Panc1 (cell line): ENCODE results near the gene SNCB. TPM values are rescaled to one million over a fixed set of nuclear protein-coding genes. Genes with fewer than 3 reads are reported as not detected.

Experiments
- ATAC-seq: fragments of 200-7000 bp; cut with Tn5 transposase; 2 replicates; pipeline ENCODE4 v1.9.1; 2020; ENCODE audit warnings: mild to moderate bottlenecking, moderate library complexity
- BruUV-seq: library from RNA; stranded (reverse); fragments of 400-500 nt; replicated peaks from 2 replicates; lab custom pipeline; 2021; lab: Mats Ljungman, UMichigan
- CTCF ChIA-PET: fragments of 300-600 bp; sonication (Branson Sonifier 250); formaldehyde crosslinking; loops from one replicate; lab custom pipeline; 2022; ENCODE audit warnings: antibody characterized with exemption; lab: Charles Lee
- POLR2A ChIA-PET: fragments of 300-600 bp; sonication (Branson Sonifier 250); formaldehyde crosslinking; loops from one replicate; lab custom pipeline; 2022; ENCODE audit warnings: antibody characterized with exemption; lab: Charles Lee
- DNase-seq: peaks from one replicate; pipeline ENCODE4 v3.0.0-alpha.2; 2010; ENCODE audit warnings: low read depth, low spot score
- H3K27ac ChIP-seq: 2 replicates; pipeline ENCODE4 v1.5.1; 2011; ENCODE audit warnings: mild to moderate bottlenecking, low read length, inconsistent platforms
- H3K27me3 ChIP-seq: fragments of 200-500 bp; sonication (Bioruptor generic); 2 replicates; pipeline ENCODE4 v1.6.0; 2014; ENCODE audit warnings: low read length, inconsistent platforms; ENCODE audit not compliant: control insufficient read depth, insufficient read depth
- H3K36me3 ChIP-seq: fragments of 200-500 bp; sonication (Bioruptor generic); 2 replicates; pipeline ENCODE4 v1.5.1; 2014; ENCODE audit warnings: inconsistent platforms, mild to moderate bottlenecking, low read length, moderate library complexity; ENCODE audit not compliant: control insufficient read depth, insufficient read depth
- H3K4me1 ChIP-seq: 2 replicates; pipeline ENCODE4 v1.5.1; 2011; ENCODE audit warnings: inconsistent platforms, mild to moderate bottlenecking, low read length, moderate library complexity; ENCODE audit not compliant: control insufficient read depth, insufficient read depth
- H3K4me3 ChIP-seq, 2 experiments: 2 replicates each; pipeline ENCODE4 v1.5.1; 2011 to 2012; ENCODE audit warnings: low read depth in 2 of 2, low read length in 2 of 2, mild to moderate bottlenecking in 2 of 2, inconsistent platforms in 1 of 2, moderate library complexity in 1 of 2
- H3K9me3 ChIP-seq: fragments of 200-500 bp; sonication (Bioruptor generic); 2 replicates; pipeline ENCODE4 v1.5.1; 2014; ENCODE audit warnings: low read depth, mild to moderate bottlenecking, inconsistent platforms, low read length, moderate library complexity; ENCODE audit not compliant: control insufficient read depth, insufficient read depth
- POLR2AphosphoS5 ChIP-seq: IDR thresholded peaks from 2 replicates; pipeline ENCODE4 v1.6.1; 2012; ENCODE audit warnings: mild to moderate bottlenecking, low read depth, low read length, moderate library complexity
- REST ChIP-seq, 2 experiments: IDR thresholded peaks; 2 replicates each; pipeline ENCODE4 v1.6.1; 2011 to 2012; ENCODE audit warnings: low read depth in 2 of 2, control low read depth in 1 of 2, low read length in 1 of 2, mild to moderate bottlenecking in 1 of 2, moderate library complexity in 1 of 2; ENCODE audit not compliant: insufficient read depth in 1 of 2
- SIN3A ChIP-seq: IDR thresholded peaks from 2 replicates; pipeline ENCODE4 v1.6.1; 2012; ENCODE audit warnings: low read depth, mild to moderate bottlenecking, low read length, moderate library complexity, borderline replicate concordance; ENCODE audit not compliant: insufficient read depth
- TCF7L2 ChIP-seq: IDR thresholded peaks from 2 replicates; pipeline ENCODE4 v1.6.1; 2011; ENCODE audit warnings: mild to moderate bottlenecking, low read depth, low read length, inconsistent platforms
- in situ Hi-C: cut with HindIII; loops from 2 replicates; pipeline ENCODE4 v1.10.0; 2016; ENCODE audit warnings: low sequenced_read_pairs, low pct_unique_long_range_greater_than_20kb
- intact Hi-C: fragments of 100-400 bp; cut with micrococcal nuclease; formaldehyde crosslinking; loops from one replicate; pipeline ENCODE4 v1.10.0; 2022; ENCODE audit not compliant: unreplicated experiment
- total RNA-seq: library from RNA; stranded (reverse); gene quantifications from one replicate; pipeline ENCODE4 v1.2.1, GENCODE V29; 2021; ENCODE audit not compliant: unreplicated experiment
- TF ChIP-seq, protein P1 (sequence below): fragments of 450-650 bp; IDR thresholded peaks from 2 replicates; pipeline ENCODE4 v1.5.1; 2017; ENCODE audit warnings: mild to moderate bottlenecking

The SNCB gene
- total RNA-seq, 1 experiment from 2014 or later = 0.77 TPM

DNA sequence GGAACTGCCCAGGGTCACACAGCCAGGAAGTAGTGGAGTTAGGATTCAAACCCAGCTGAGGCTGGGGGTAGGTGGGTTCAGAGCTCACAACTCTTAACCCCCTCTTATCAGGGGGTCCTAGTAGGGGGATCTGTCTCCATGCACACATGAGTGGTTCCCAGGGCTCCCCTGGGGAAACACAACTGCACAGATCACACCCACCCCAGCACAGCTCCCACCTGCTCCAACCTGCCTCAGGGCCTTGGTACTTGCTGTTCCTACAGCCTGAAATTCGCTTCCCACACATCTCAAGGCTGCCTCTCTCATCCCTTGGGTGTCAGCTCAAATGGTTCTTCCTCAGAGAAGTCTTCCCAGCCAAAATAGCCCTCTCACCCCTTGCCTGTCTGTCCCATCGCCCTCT, 4.8 kb downstream of the SNCB start:
- POLR2A ChIA-PET = no interaction called here

GRCh38 chr5:176624938-176625337, 5.4 kb downstream of the SNCB start:
- no peak overlapping the region for H3K4me3 ChIP-seq
- no TSS peak for BruUV-seq
- H3K27ac ChIP-seq = no peak overlapping the region
- H3K4me1 ChIP-seq = peaks cover 5% of the 10 kb centered on the region; the same call in 1 of the 2 replicates
- ChIA-PET CTCF (interaction anchor here (0.7 kb wide), 1 partner anchor 56 kb away, joined by 3 read pairs; no protein-coding TSS in a partner anchor), POLR2A (no interaction called here)
- no peaks in the 10 kb centered on the region for H3K27me3 ChIP-seq
- no peak for DNase-seq
- TF ChIP-seq TCF7L2 (no peak), REST (IDR thresholded peaks at IDR 0.05; ENCODE audit: insufficient read depth in 1 of 2, low read depth in 2 of 2, low read length in 1 of 2) (no peak), SIN3A (no peak), POLR2AphosphoS5 (no peak)
- TF ChIP-seq, protein P1, sequence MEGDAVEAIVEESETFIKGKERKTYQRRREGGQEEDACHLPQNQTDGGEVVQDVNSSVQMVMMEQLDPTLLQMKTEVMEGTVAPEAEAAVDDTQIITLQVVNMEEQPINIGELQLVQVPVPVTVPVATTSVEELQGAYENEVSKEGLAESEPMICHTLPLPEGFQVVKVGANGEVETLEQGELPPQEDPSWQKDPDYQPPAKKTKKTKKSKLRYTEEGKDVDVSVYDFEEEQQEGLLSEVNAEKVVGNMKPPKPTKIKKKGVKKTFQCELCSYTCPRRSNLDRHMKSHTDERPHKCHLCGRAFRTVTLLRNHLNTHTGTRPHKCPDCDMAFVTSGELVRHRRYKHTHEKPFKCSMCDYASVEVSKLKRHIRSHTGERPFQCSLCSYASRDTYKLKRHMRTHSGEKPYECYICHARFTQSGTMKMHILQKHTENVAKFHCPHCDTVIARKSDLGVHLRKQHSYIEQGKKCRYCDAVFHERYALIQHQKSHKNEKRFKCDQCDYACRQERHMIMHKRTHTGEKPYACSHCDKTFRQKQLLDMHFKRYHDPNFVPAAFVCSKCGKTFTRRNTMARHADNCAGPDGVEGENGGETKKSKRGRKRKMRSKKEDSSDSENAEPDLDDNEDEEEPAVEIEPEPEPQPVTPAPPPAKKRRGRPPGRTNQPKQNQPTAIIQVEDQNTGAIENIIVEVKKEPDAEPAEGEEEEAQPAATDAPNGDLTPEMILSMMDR = no peak
- ATAC-seq = no peak
- no peaks in the 10 kb centered on the region for H3K36me3 ChIP-seq
- in situ Hi-C loops = no loop called here
- intact Hi-C loops = no loop called here
- no peaks in the 10 kb centered on the region for H3K9me3 ChIP-seq

More for the DNA sequence above, 4.8 kb downstream of the SNCB start:
- Histone ChIP-seq H3K27me3 (no peaks in the 10 kb centered on the region), H3K4me3 (no peak overlapping the region), H3K27ac (no peak overlapping the region), H3K4me1 (peaks cover 5% of the 10 kb centered on the region; the same call in 1 of the 2 replicates), H3K9me3 (no peaks in the 10 kb centered on the region), H3K36me3 (no peaks in the 10 kb centered on the region)
- DNase-seq (no peak), ATAC-seq (no peak)
- no TSS peak for BruUV-seq
- in situ Hi-C loops (no loop called here), intact Hi-C loops (no loop called here)
- TF ChIP-seq, protein P1 = no peak
- TF ChIP-seq REST (IDR thresholded peaks at IDR 0.05; ENCODE audit: insufficient read depth in 1 of 2, low read depth in 2 of 2, low read length in 1 of 2) (no peak), TCF7L2 (no peak), SIN3A (no peak), POLR2AphosphoS5 (no peak)
- CTCF ChIA-PET = no interaction called here
